OCI-LY1 (cell line): Measurements from ENCODE around the gene CDK5RAP3.

ENCODE experiments used
- H2AFZ ChIP-seq: fragments of 200-600 bp; sonication (generic), shearing (Covaris generic); 2 replicates; pipeline ENCODE4 v1.6.0; 2014; ENCODE audit warnings: antibody characterized with exemption, mild to moderate bottlenecking, low read length
- H3F3A ChIP-seq: fragments of 200-600 bp; sonication (generic), shearing (Covaris generic); 2 replicates; pipeline ENCODE4 v1.6.0; 2014; ENCODE audit warnings: mild to moderate bottlenecking, antibody characterized with exemption, low read length, moderate library complexity; ENCODE audit not compliant: insufficient read depth
- H3K27ac ChIP-seq: fragments of 200-600 bp; sonication (generic); 2 replicates; pipeline ENCODE4 v1.5.1; 2014; ENCODE audit warnings: low read length, mixed run types, mild to moderate bottlenecking, low read depth; ENCODE audit not compliant: poor library complexity, severe bottlenecking
- H3K27me3 ChIP-seq: fragments of 200-600 bp; sonication (generic); 2 replicates; pipeline ENCODE4 v1.6.0; 2014; ENCODE audit warnings: antibody characterized with exemption, mild to moderate bottlenecking, low read length, moderate library complexity; ENCODE audit not compliant: insufficient read depth
- H3K36me3 ChIP-seq: fragments of 200-600 bp; sonication (generic); 2 replicates; pipeline ENCODE4 v1.6.1; 2014; ENCODE audit warnings: mild to moderate bottlenecking, antibody characterized with exemption, low read length, moderate library complexity, mixed read lengths; ENCODE audit not compliant: insufficient read depth
- H3K4me1 ChIP-seq: fragments of 200-600 bp; sonication (generic); 2 replicates; pipeline ENCODE4 v1.5.1; 2014; ENCODE audit warnings: mild to moderate bottlenecking, low read length, moderate library complexity; ENCODE audit not compliant: insufficient read depth, severe bottlenecking
- H3K4me2 ChIP-seq: fragments of 200-600 bp; sonication (generic), shearing (Covaris generic); 2 replicates; pipeline ENCODE4 v1.6.1; 2014; ENCODE audit warnings: low read length
- H3K4me3 ChIP-seq: fragments of 200-600 bp; sonication (generic); 2 replicates; pipeline ENCODE4 v1.5.1; 2014; ENCODE audit warnings: low read length, low read depth, mild to moderate bottlenecking, mixed read lengths; ENCODE audit not compliant: poor library complexity, severe bottlenecking
- H3K79me2 ChIP-seq: fragments of 200-600 bp; shearing (Covaris generic); 2 replicates; pipeline ENCODE4 v1.6.1; 2016; ENCODE audit warnings: mixed run types, low read length, mixed read lengths; ENCODE audit not compliant: insufficient read depth
- H3K9ac ChIP-seq: fragments of 200-600 bp; sonication (generic), shearing (Covaris generic); 2 replicates; pipeline ENCODE4 v1.6.1; 2014; ENCODE audit warnings: mild to moderate bottlenecking, low read length, mixed read lengths
- H3K9me2 ChIP-seq: fragments of 200-600 bp; sonication (generic), shearing (Covaris generic); 2 replicates; pipeline ENCODE4 v1.6.1; 2014; ENCODE audit warnings: low read depth, mild to moderate bottlenecking, low read length, mixed read lengths
- H3K9me3 ChIP-seq: fragments of 200-600 bp; shearing (Covaris generic); 2 replicates; pipeline ENCODE4 v1.6.1; 2014; ENCODE audit warnings: low read length, mixed read lengths
- H4K20me1 ChIP-seq: fragments of 200-600 bp; sonication (generic), shearing (Covaris generic); 2 replicates; pipeline ENCODE4 v1.6.0; 2016; ENCODE audit warnings: mild to moderate bottlenecking, low read length; ENCODE audit not compliant: insufficient read depth
- EZH2 ChIP-seq: fragments of 200-600 bp; sonication (generic), shearing (Covaris generic); IDR thresholded peaks from 2 replicates; pipeline ENCODE4 v1.8.0; 2017; ENCODE audit warnings: borderline replicate concordance, mixed run types, mild to moderate bottlenecking, antibody characterized with exemption, low read length, moderate library complexity, mixed read lengths
- TF ChIP-seq, protein P1 (sequence below): fragments of 200-600 bp; sonication (generic), shearing (Covaris generic); IDR thresholded peaks from 2 replicates; pipeline ENCODE4 v1.5.1; 2017; ENCODE audit warnings: mild to moderate bottlenecking, antibody characterized with exemption, low read length, moderate library complexity, mixed read lengths

The CDK5RAP3 gene

DNA sequence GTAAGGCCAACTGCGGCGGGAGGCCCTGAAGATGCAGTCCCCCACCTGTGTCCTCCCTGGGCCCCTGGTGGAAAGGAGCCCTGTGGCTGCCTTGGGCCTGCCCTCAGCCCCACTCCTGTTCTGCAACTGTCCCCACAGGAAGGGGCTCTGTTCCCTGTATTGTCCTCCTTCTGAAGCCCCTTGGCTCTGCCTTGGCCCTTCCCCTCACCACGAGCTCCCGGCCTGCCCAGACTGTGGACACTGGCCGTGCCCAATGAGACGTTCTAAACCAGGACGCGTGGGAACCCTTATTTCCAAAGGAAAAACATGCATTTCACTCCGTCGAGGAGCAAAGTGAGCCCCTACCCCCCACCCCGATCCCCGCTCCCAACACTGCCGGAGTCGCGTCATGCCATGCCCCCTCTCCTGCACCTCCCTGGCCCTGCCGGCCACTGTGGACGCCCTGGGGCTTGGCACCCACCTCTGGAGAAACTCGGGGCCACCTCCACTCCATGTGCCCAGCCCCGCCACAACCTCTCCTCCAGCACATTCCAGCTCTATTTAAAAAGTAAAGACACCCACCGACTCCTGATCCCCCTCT, 43.0 kb upstream of the CDK5RAP3 start:
- Histone ChIP-seq H3F3A (no peaks in the 10 kb centered on the region), H3K9ac (no peak overlapping the region), H3K4me1 (no peaks in the 10 kb centered on the region), H3K9me2 (no peaks in the 10 kb centered on the region), H3K4me3 (no peak overlapping the region), H2AFZ (no peak overlapping the region), H3K4me2 (no peak overlapping the region), H3K27ac (no peak overlapping the region), H4K20me1 (no peaks in the 10 kb centered on the region), H3K27me3 (no peaks in the 10 kb centered on the region), H3K79me2 (no peaks in the 10 kb centered on the region), H3K9me3 (no peaks in the 10 kb centered on the region), H3K36me3 (peaks cover 40% of the 10 kb centered on the region; the same call in 1 of the 2 replicates)
- TF ChIP-seq, protein P1, sequence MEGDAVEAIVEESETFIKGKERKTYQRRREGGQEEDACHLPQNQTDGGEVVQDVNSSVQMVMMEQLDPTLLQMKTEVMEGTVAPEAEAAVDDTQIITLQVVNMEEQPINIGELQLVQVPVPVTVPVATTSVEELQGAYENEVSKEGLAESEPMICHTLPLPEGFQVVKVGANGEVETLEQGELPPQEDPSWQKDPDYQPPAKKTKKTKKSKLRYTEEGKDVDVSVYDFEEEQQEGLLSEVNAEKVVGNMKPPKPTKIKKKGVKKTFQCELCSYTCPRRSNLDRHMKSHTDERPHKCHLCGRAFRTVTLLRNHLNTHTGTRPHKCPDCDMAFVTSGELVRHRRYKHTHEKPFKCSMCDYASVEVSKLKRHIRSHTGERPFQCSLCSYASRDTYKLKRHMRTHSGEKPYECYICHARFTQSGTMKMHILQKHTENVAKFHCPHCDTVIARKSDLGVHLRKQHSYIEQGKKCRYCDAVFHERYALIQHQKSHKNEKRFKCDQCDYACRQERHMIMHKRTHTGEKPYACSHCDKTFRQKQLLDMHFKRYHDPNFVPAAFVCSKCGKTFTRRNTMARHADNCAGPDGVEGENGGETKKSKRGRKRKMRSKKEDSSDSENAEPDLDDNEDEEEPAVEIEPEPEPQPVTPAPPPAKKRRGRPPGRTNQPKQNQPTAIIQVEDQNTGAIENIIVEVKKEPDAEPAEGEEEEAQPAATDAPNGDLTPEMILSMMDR = no peak
- no peak for TF ChIP-seq EZH2

DNA sequence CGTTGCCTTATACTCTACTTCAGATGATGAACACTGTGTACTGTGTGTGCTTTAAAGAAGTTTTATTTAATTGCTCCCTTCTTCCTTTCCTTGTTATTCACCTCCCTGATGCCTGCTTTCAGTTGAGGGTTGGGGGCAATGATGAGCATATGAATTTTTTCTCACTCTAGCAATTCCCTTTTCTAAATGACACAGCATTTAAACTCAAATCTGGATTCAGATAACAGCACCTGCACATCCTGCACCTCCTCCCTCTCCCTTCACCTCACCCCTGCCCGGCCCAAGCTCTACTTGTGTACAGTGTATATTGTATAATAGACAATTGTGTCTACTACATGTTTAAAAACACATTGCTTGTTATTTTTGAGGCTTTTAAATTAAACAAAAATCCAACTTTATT, 42.5 kb upstream of the CDK5RAP3 start:
- H3K36me3 ChIP-seq = peaks cover 35% of the 10 kb centered on the region; the same call in 1 of the 2 replicates
- no peaks in the 10 kb centered on the region for H3K9me2 ChIP-seq
- no peaks in the 10 kb centered on the region for H3F3A ChIP-seq
- no peak overlapping the region for H3K4me2 ChIP-seq
- TF ChIP-seq, protein P1 = no peak
- no peak for TF ChIP-seq EZH2
- H3K9ac ChIP-seq = no peak overlapping the region
- no peaks in the 10 kb centered on the region for H3K79me2 ChIP-seq
- no peaks in the 10 kb centered on the region for H3K9me3 ChIP-seq
- H3K4me1 ChIP-seq = no peaks in the 10 kb centered on the region
- no peak overlapping the region for H3K27ac ChIP-seq
- no peaks in the 10 kb centered on the region for H3K27me3 ChIP-seq
- no peaks in the 10 kb centered on the region for H4K20me1 ChIP-seq
- no peak overlapping the region for H3K4me3 ChIP-seq
- no peak overlapping the region for H2AFZ ChIP-seq

- H4K20me1 ChIP-seq = no peaks in the 10 kb centered on the region
- peaks cover 28% of the 10 kb centered on the region; the same call in 1 of the 2 replicates for H3K36me3 ChIP-seq
- no peak overlapping the region for H3K9ac ChIP-seq
- H3K4me3 ChIP-seq = no peak overlapping the region
- no peaks in the 10 kb centered on the region for H3K27me3 ChIP-seq
- no peak overlapping the region for H3K4me2 ChIP-seq
- no peak overlapping the region for H2AFZ ChIP-seq
- H3K9me2 ChIP-seq = no peaks in the 10 kb centered on the region
- no peaks in the 10 kb centered on the region for H3K79me2 ChIP-seq
- TF ChIP-seq EZH2 = no peak
- TF ChIP-seq, protein P1 = no peak
- H3K9me3 ChIP-seq = no peaks in the 10 kb centered on the region
- no peak overlapping the region for H3K27ac ChIP-seq
- no peaks in the 10 kb centered on the region for H3K4me1 ChIP-seq
- no peaks in the 10 kb centered on the region for H3F3A ChIP-seq
These were observed 41.5 kb upstream of the CDK5RAP3 start for GRCh38 chr17:47929218-47930000.
